COR-L47 (cell line): ENCODE results near the gene COL8A2.
A peak's percentile ranks its signal among the peaks of the same experiment; 100 is the strongest.

Experiments
- DNase-seq: peaks from one replicate; lab custom pipeline; 2025; lab: John Stamatoyannopoulos, UW

The COL8A2 gene

GRCh38 chr1:36089393-36090121 lies 35.5 kb downstream of the COL8A2 start:
- no peak for DNase-seq

DNA sequence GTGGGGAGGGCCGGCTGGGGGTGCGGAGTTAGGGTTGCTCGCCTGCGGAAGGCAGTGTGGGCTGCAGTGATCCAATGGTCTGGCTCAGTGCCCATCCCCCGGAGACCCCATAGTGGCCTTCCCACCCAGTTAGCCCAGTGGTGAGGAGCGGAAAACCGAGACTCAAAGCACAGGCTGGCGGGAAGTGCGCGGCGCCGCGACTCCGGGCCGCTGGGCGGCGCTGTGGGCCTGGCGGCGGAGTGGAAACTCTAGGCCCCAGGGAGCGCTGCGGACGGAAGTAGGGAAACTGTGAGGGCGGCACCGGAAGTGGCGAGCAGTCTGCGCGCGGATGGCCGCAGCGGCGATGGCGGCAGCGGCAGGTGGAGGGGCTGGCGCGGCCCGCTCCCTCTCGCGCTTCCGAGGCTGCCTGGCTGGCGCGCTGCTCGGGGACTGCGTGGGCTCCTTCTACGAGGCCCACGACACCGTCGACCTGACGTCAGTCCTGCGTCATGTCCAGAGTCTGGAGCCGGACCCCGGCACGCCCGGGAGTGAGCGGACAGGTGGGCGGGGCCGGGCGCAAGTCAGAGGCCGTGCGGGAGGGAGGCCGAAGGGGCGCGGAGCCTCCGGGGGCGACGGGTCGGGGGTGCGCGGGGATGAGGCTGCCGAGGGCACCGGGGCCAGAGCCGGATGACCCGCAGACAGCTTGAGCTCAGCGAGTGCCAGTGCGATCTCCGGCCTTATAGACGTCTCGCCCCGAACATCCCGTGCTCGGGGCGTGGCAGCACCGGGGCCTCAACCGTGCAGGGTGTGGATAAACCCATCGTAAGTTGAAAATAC lies 36.2 kb downstream of the COL8A2 start, which contains the start of gene ADPRS:
ADPRS (plus strand) TSS at position 316 of the 816 bp plus-strand sequence; CDS start at position 329, 13 bp downstream.
- DNase-seq = peak; percentile 90

DNA sequence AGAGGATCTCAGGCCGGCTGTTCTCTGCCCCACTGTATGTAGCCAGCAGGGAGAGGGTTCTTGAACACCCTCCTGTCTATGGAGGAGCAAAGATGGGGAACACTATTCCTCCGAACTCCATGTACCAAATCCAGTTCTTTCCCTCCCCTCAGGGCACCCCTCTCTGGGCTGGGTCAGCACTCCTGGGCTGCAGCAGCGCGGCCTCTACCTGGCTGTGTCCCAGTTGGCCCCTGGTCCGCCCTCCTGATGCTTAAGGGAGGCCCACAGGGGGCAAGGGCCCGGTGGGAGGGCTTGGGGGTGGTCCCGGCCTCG lies 36.8 kb downstream of the COL8A2 start:
- no peak for DNase-seq

DNA sequence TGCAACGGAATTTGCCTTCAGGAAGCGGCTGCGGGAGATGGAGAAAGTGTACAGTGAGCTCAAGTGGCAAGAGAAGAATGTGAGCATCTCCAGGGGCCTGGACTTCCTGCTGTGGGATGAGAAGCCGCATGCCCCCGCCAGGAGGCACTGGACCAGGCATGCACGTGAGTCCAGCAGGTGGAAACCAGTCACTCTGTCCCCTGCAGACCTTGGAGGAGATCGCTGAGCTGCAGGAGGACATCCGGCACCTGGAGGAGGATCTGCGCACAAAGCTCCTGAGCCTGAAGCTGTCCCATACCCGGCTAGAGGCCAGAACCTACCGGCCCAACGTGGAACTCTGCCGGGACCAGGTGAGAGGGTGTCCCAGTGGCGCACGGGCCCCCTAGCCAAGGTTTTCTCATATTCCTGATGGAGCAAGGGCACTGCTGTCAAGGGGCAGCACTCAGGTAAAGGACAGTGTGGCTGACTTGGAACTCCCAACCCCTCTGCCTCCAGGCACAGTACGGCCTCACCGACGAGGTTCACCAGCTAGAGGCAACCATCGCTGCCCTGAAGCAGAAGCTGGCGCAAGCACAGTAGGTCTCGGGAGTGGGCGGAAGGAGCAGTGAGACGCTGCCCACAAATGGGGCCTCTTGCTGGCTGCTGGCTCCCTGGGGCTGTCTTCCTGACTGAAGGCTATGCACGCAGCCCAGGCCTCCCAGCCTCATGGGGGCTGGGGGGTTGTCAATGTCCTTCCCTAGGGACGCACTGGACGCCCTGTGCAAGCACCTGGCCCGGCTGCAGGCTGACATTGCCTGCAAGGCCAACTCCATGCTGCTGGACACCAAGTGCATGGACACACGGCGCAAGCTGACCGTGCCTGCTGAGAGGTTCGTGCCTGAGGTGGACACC lies 37.5 kb downstream of the COL8A2 start:
- no peak for DNase-seq

DNA sequence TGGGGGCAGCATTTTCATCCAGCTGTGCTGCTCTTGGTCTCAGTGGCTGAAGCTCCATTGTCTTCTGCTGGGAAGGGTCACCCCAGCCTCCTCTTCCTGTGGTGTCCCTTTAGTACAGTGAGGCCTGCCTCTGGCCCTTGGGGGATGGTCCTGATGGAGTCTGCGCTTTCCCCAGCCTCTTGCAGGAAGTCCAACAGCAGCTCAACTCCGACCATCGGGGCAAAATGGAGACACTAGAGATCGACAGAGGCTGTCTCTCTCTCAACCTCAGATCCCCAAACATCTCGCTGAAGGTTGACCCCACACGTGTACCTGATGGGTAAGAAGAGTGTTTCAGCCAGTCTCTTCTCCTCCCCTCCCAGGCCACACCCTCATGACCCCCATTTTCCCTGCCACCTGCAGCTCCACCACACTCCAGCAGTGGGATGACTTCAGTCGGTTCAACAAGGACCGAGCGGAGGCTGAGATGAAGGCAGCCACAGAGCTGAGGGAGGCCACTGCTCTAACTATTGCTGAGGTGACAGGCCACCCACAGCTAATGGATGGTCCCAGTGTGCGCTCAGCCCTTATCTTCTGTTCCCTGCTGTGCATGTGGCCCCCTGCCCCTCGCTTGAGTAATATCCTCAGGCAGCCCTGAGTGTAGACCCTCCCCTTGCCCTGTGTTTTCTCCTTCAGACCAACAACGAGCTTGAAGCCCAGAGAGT lies 38.3 kb downstream of the COL8A2 start:
- no peak for DNase-seq

GRCh38 chr1:36085686-36086526 lies 39.1 kb downstream of the COL8A2 start:
- DNase-seq = no peak

- no peak for DNase-seq
These were observed 39.9 kb downstream of the COL8A2 start for GRCh38 chr1:36085126-36085525.

DNA sequence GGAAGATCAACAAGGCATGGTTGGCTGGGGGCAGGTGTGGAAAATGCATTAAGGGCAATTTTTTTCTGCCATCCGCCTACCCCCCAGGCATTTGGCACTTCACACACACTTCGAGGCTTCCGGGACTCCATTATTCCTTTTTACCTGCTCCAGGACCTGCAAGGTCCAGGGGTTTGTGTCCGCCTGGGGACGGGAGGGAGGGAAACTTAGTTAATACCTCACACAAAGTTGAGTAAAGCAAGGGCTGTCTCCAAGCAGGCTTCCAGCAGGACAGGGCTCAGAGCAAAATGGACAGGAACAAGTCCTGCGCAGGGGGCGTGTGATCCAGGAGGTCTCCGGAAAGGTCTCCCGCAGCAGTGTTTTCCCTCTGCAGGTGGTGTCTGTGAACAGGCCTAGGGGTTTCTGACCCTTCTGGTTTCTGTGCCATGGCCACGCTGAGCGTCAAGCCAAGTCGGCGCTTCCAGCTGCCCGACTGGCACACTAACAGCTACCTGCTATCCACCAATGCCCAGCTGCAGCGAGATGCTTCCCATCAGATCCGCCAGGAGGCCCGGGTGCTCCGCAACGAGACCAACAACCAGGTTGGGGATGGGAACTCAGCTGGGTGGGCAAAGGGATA lies 40.4 kb downstream of the COL8A2 start:
- DNase-seq = no peak

DNA sequence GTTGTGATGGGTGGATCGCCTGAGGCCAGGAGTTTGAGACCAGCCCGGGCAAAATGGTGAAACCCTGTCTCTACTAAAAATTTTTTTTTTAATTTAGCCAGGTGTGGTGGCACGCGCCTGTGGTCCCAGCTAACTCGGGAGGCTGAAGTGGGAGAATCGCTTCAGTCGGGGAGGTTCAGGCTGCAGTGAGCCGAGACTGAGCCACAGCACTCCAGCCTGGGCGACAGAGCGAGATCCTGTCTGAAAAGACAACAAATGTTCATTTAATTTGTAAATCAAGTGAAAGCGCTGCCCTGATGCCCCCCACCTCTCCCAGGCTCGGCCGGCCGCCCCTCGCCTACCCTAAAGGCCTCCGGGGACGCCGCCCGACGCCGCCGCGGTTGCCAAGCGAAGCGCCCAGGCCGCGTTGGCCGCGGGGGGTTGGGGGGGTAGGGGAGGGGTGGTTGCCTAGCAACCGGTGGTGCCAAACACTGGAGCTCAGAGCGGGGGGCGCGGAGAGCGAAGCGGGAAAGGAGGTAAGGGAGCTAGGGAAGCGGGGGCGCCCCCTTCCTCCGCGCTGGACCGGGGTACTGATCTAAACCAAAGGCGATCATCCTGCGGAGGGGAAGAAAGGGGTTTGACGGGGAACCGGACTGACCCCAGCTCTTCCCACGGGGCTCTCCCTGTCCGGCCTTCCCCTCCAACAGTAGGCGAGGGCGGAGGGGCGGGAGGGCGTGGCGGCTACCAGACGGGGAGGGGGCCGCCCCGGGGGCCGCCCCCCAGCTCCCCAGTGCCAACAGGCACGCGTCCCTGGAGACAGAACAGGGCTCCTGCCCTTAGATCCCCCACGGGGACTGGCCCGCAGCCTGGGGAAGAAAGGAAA lies 41.2 kb downstream of the COL8A2 start, which contains the start of gene TEKT2:
TEKT2 (plus strand) TSS at position 460 of the 862 bp plus-strand sequence. CDS start 828 bp downstream, outside the sequence.
- DNase-seq = peak; percentile 91

GRCh38 chr1:36083219-36083618 lies 41.8 kb downstream of the COL8A2 start:
- no peak for DNase-seq

DNA sequence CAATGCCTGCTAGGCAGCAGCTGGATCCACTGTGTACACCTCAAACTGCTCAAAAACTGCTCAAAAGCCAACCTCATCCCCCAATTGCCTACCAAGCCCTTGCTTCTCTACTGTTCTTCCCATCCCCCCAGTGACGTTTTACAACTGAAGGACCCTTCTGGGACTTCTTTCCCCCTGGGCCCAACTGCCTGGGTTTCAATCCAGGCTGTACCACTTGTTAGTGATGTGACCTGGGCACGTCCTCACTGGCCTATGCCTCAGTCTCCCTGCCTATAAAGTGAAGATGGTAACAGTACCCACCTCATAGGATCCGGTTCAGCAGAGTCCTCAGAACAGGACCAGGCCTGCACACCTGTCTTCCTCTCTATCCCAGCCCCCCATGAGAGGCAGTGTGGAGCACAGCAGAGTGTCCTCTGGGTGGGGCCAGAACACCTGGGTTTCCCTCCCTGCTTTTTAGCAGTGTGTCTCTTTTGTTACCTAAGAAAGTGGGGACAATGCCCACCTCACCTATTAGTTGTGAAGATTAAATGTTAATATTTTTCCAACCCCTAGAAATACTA lies 43.0 kb downstream of the COL8A2 start:
- no peak for DNase-seq

GRCh38 chr1:36080801-36081200 lies 44.2 kb downstream of the COL8A2 start:
- no peak for DNase-seq

- DNase-seq = no peak
These were observed 44.8 kb downstream of the COL8A2 start for GRCh38 chr1:36080236-36080635.

GRCh38 chr1:36076979-36077573 lies 47.9 kb downstream of the COL8A2 start:
- DNase-seq = no peak

- DNase-seq = no peak
These were observed 54.7 kb downstream of the COL8A2 start for GRCh38 chr1:36070349-36070748.

DNA sequence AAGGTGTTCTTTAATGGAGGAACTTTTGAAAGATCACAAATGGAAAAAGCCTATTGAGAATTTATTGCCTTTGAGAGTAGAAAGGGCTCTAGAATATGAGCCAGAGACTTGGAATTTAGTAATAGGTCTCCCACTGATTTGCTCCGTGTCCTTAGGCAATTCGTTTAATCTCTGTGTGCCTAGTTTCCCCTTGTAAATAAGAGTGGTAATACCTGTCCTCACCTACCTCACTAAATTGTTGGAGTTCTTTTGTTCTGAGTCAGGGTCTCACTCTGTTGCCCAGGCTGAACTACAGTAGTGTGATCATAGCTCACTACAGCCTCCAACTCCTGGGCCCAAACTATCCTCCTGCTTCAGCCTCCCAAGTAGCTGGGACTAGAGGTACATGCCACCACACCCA lies 56.2 kb downstream of the COL8A2 start:
- DNase-seq = no peak

DNA sequence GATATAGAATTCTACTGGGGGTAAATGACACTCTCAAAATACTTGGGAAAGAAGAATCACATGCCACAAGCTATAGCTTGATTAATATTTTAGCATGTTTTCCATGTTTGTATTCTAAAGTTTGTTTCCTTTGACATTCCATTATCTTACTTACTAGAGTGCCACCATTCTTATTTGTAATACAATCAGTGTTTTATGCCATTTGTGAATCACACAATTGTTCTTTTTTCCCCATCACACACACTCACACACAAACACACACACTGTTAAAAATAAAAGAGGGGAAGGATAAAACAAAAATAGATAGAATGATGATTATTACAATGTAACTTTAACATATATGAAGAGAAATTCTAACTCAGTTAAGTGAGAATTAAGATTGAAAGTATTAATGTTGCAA lies 57.2 kb downstream of the COL8A2 start:
- no peak for DNase-seq

DNA sequence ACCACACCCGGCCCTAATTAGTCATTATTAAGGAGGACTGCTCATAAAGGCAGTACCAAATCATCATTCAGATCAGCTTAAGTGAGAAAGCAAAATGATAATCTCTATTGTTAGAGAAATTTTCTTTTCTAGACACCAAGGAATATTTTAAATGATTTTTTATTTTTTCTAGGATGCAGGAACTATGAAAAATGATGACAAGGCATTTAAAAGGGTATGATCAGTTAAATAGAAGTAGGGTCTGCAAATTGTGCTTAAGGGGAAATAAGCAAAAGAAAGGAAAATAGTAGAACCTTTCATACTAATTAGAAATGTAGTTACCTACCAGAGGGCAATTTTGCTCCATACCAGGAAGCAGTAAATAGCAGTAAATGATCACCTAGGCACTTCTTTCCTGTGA lies 62.7 kb downstream of the COL8A2 start:
- no peak for DNase-seq

GRCh38 chr1:36055706-36056105 lies 69.3 kb downstream of the COL8A2 start:
- DNase-seq = no peak
